PC-3 (cell line): ENCODE data around the gene SHISA8. TPM values are rescaled to one million over a fixed set of nuclear protein-coding genes. Genes with fewer than 3 reads are reported as not detected.

Source experiments
- ATAC-seq: fragments of 200-7000 bp; cut with Tn5 transposase; 2 replicates; pipeline ENCODE4 v1.9.1; 2020; ENCODE audit warnings: mild to moderate bottlenecking, moderate library complexity
- BruUV-seq: library from RNA; stranded (reverse); fragments of 400-500 nt; replicated peaks from 2 replicates; lab custom pipeline; 2021; lab: Mats Ljungman, UMichigan
- CTCF ChIA-PET: fragments of 300-600 bp; sonication (Branson Sonifier 250); formaldehyde crosslinking; loops from one replicate; lab custom pipeline; 2022; ENCODE audit warnings: antibody characterized with exemption; lab: Charles Lee
- POLR2A ChIA-PET: fragments of 300-600 bp; sonication (Branson Sonifier 250); formaldehyde crosslinking; loops from one replicate; lab custom pipeline; 2022; ENCODE audit warnings: antibody characterized with exemption; ENCODE audit not compliant: unreplicated experiment; lab: Charles Lee
- DNase-seq: peaks from one replicate; pipeline ENCODE4 v3.0.0-alpha.2; 2015
- H2AFZ ChIP-seq: fragments of 300-600 bp; sonication (generic); 2 replicates; pipeline ENCODE4 v1.6.0; 2016; ENCODE audit warnings: antibody characterized with exemption, low read length
- H3F3A ChIP-seq: fragments of 300-600 bp; sonication (generic); one replicate; pipeline ENCODE4 v1.6.0; 2017; ENCODE audit warnings: antibody characterized with exemption, low read length, control low read depth, mild to moderate bottlenecking; ENCODE audit not compliant: unreplicated experiment
- H3K27ac ChIP-seq: fragments of 300-600 bp; sonication (generic); 2 replicates; pipeline ENCODE4 v1.5.1; 2016; ENCODE audit warnings: mild to moderate bottlenecking, low read length
- H3K27me3 ChIP-seq: fragments of 300-600 bp; sonication (generic); 2 replicates; pipeline ENCODE4 v1.6.1; 2016; ENCODE audit warnings: low read length, mixed read lengths
- H3K36me3 ChIP-seq: fragments of 300-600 bp; sonication (generic); 2 replicates; pipeline ENCODE4 v1.6.1; 2016; ENCODE audit warnings: low read depth, mixed run types, low read length, mixed read lengths
- H3K4me1 ChIP-seq: fragments of 300-600 bp; sonication (generic); 2 replicates; pipeline ENCODE4 v1.5.1; 2016; ENCODE audit warnings: low read length; ENCODE audit not compliant: insufficient read depth
- H3K4me2 ChIP-seq: fragments of 300-600 bp; sonication (generic); 2 replicates; pipeline ENCODE4 v1.6.0; 2016; ENCODE audit warnings: low read length
- H3K4me3 ChIP-seq: fragments of 300-600 bp; sonication (generic); 2 replicates; pipeline ENCODE4 v1.5.1; 2016; ENCODE audit warnings: mild to moderate bottlenecking, low read length, mixed read lengths
- H3K79me2 ChIP-seq: fragments of 300-600 bp; sonication (generic); 2 replicates; pipeline ENCODE4 v1.6.1; 2017; ENCODE audit warnings: low read length, mixed read lengths
- H3K9ac ChIP-seq: fragments of 300-600 bp; sonication (generic); 2 replicates; pipeline ENCODE4 v1.6.0; 2016; ENCODE audit warnings: mild to moderate bottlenecking, low read length
- H3K9me2 ChIP-seq: fragments of 300-600 bp; sonication (generic); replicated peaks from 2 replicates; pipeline ENCODE4 v1.6.1; 2016; ENCODE audit warnings: mixed run types, low read length, mixed read lengths
- H3K9me3 ChIP-seq: fragments of 300-600 bp; sonication (generic); 2 replicates; pipeline ENCODE4 v1.6.1; 2016; ENCODE audit warnings: low read length, mixed read lengths
- H4K20me1 ChIP-seq: fragments of 300-600 bp; sonication (generic); 2 replicates; pipeline ENCODE4 v1.6.1; 2016; ENCODE audit warnings: low read length, mixed read lengths
- EZH2 ChIP-seq: fragments of 300-600 bp; sonication (generic); IDR thresholded peaks from one replicate; pipeline ENCODE4 v1.6.1; 2017; ENCODE audit warnings: antibody characterized with exemption, mild to moderate bottlenecking, low read length; ENCODE audit not compliant: unreplicated experiment
- EZH2phosphoT487 ChIP-seq: fragments of 300-600 bp; sonication (generic); IDR thresholded peaks from 2 replicates; pipeline ENCODE4 v1.6.1; 2018; ENCODE audit warnings: mild to moderate bottlenecking, antibody characterized with exemption, low read length, borderline replicate concordance
- intact Hi-C: fragments of 100-400 bp; cut with micrococcal nuclease; formaldehyde crosslinking; loops from 2 replicates; pipeline ENCODE4 v1.9.0; 2023
- total RNA-seq: library from RNA; depleted of rRNA; stranded (reverse); fragments of >200 nt; gene quantifications from 2 replicates; pipeline ENCODE4 v1.2.3, GENCODE V29; 2014
- TF ChIP-seq, protein P1 (sequence below): fragments of 300-600 bp; sonication (generic); conservative IDR thresholded peaks from 2 replicates; pipeline ENCODE4 v1.5.1; 2017; ENCODE audit warnings: antibody characterized with exemption, low read depth, mild to moderate bottlenecking, low read length

SHISA8 gene
- total RNA-seq, 1 experiment from 2014 or later: not detected

DNA sequence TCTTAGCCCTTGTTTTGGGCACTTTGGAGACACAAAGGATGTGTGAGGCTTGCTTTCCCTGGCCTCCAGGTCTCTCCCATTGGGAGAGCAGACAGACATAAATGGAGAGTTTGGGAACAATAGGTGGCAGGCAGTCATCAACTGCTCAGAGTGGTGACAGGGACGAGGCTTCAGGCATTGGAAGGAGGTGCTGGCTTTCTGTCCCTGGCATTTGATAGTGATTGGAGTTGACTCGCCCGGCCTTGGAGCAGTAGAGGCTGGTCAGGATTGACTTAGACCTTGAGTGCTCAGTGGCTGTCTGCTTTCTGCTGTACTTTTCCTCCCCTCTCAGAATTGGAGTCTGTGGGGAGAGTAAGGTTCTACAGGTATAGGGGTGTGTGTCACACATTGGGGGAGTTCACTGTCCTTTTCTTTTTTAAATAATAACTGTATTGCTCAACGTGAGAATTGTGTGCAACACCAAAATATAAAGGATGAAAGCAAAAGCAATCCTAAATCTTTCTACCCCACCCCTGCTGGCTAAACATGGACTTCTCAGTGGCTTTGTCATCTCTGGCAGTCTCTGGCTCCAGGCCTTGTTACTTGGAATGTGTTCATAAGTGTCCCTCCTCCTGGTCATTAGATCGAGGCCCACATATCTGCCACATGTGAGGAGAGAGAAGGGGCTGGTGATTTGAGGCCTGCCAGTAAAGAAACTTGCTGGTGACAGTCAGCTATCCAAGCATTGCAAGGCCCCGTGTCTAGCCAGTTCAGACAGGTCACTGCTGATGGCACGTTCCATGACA, 21.1 kb downstream of the SHISA8 start:
- CTCF ChIA-PET: no interaction called here
- no peaks in the 10 kb centered on the region for H3K4me1 ChIP-seq
- no peak overlapping the region for H3K4me3 ChIP-seq
- no TSS peak for BruUV-seq
- no peaks in the 10 kb centered on the region for H3F3A ChIP-seq
- POLR2A ChIA-PET: interaction anchor here (0.6 kb wide), 1 partner anchor 19 kb away, joined by 11 read pairs; no protein-coding TSS in a partner anchor
- TF ChIP-seq, protein P1, sequence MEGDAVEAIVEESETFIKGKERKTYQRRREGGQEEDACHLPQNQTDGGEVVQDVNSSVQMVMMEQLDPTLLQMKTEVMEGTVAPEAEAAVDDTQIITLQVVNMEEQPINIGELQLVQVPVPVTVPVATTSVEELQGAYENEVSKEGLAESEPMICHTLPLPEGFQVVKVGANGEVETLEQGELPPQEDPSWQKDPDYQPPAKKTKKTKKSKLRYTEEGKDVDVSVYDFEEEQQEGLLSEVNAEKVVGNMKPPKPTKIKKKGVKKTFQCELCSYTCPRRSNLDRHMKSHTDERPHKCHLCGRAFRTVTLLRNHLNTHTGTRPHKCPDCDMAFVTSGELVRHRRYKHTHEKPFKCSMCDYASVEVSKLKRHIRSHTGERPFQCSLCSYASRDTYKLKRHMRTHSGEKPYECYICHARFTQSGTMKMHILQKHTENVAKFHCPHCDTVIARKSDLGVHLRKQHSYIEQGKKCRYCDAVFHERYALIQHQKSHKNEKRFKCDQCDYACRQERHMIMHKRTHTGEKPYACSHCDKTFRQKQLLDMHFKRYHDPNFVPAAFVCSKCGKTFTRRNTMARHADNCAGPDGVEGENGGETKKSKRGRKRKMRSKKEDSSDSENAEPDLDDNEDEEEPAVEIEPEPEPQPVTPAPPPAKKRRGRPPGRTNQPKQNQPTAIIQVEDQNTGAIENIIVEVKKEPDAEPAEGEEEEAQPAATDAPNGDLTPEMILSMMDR: no peak
- TF ChIP-seq EZH2phosphoT487 (no peak), EZH2 (no peak)
- DNase-seq: no peak
- no peak overlapping the region for H3K9ac ChIP-seq
- no peaks in the 10 kb centered on the region for H4K20me1 ChIP-seq
- intact Hi-C loops: no loop called here
- H2AFZ ChIP-seq: no peak overlapping the region
- no peaks in the 10 kb centered on the region for H3K9me2 ChIP-seq
- ATAC-seq: no peak
- H3K27me3 ChIP-seq: no peaks in the 10 kb centered on the region
- no peaks in the 10 kb centered on the region for H3K79me2 ChIP-seq
- H3K27ac ChIP-seq: no peak overlapping the region
- H3K4me2 ChIP-seq: no peak overlapping the region
- no peaks in the 10 kb centered on the region for H3K9me3 ChIP-seq
- peaks cover 12% of the 10 kb centered on the region for H3K36me3 ChIP-seq

DNA sequence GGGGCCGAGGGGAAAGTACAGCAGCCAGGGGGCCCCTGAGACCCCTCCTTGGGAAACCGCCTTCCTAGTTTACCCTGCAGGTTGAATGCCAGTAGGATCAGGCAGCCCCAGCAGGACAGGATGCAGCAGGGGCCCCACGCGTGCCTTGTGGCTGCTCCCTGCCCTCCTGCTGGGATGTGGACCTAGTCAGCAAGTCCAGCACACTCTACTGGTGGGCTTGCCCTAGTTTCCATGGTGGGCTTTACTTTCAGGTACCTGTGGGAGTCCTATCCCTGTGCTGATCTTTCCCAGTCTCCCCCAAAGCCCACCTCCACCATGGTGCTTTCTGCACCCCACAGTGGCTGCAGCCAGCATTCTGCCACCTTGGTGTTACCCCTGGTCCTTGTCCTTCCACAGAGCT, 22.2 kb downstream of the SHISA8 start:
- Histone ChIP-seq H3K9me2 (no peaks in the 10 kb centered on the region), H3K9ac (no peak overlapping the region), H3K27ac (no peak overlapping the region), H3K36me3 (peaks cover 12% of the 10 kb centered on the region), H3F3A (no peaks in the 10 kb centered on the region), H3K27me3 (no peaks in the 10 kb centered on the region), H3K4me3 (no peak overlapping the region), H2AFZ (no peak overlapping the region), H4K20me1 (no peaks in the 10 kb centered on the region), H3K79me2 (no peaks in the 10 kb centered on the region), H3K4me1 (no peaks in the 10 kb centered on the region), H3K9me3 (no peaks in the 10 kb centered on the region), H3K4me2 (no peak overlapping the region)
- intact Hi-C loops: no loop called here
- no TSS peak for BruUV-seq
- ATAC-seq (no peak), DNase-seq (no peak)
- POLR2A ChIA-PET: interaction anchor here (0.6 kb wide), 1 partner anchor 18 kb away, joined by 11 read pairs; no protein-coding TSS in a partner anchor
- TF ChIP-seq EZH2phosphoT487 (no peak), EZH2 (no peak)
- TF ChIP-seq, protein P1: no peak
- CTCF ChIA-PET: no interaction called here

DNA sequence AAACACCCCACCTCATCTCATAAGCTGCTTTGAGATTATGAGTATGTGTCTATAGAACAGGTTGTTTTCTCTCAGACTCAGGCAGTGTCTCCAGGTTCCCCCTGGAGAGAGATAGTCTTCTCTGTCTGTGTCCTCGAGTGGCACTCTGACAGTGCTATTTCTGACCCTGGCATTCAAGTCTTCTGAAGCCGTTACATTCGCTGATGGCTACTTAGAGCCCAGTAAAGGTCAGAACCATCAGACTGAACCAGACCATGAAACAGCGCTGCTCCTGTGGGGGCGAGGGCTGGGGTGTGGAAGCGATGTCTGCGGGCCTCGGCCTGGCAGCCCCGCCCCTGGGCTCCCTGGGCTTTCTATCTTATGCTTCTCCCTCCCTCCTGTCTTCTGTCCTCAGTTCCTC, 23.5 kb downstream of the SHISA8 start:
- Histone ChIP-seq H3K4me3 (no peak overlapping the region), H2AFZ (no peak overlapping the region), H3K36me3 (peaks cover 14% of the 10 kb centered on the region), H3K9ac (no peak overlapping the region), H4K20me1 (no peaks in the 10 kb centered on the region), H3K9me2 (no peaks in the 10 kb centered on the region), H3F3A (no peaks in the 10 kb centered on the region), H3K27ac (no peak overlapping the region), H3K79me2 (no peaks in the 10 kb centered on the region), H3K4me1 (no peaks in the 10 kb centered on the region), H3K4me2 (no peak overlapping the region), H3K27me3 (no peaks in the 10 kb centered on the region), H3K9me3 (no peaks in the 10 kb centered on the region)
- no TSS peak for BruUV-seq
- intact Hi-C loops: no loop called here
- no peak for TF ChIP-seq EZH2
- no peak for TF ChIP-seq EZH2phosphoT487
- TF ChIP-seq, protein P1: no peak
- DNase-seq: no peak
- ATAC-seq: no peak
- POLR2A ChIA-PET: no interaction called here
- CTCF ChIA-PET: no interaction called here
